Right lobe of liver (tissue), 4 donors: Measurements from ENCODE around the gene AMN1.
"Not testable (repeated sequence)": the region's sequence is repeated elsewhere in the genome, so short reads cannot be mapped to it uniquely, and the experiment has no call there.

Experiments used
- POLR2A ChIP-seq: fragments of 450-650 bp; IDR thresholded peaks from one replicate; pipeline ENCODE4 v1.6.1; 2017; ENCODE audit warnings: antibody characterized with exemption, mild to moderate bottlenecking
- TF ChIP-seq, protein P1 (sequence below), 4 donors: fragments of 200-600 bp in 3 of 4; fragments of 450-650 bp in 1 of 4; IDR thresholded peaks; one replicate each; pipeline versions ENCODE4 v1.5.1 to v1.8.0; 2016 to 2022; ENCODE audit warnings: antibody characterized with exemption in 4 of 4, mild to moderate bottlenecking in 2 of 4
- donor health status: DM: no; HTN: no; CAD: no.
- donor health status: DM: no; HTN: no; CAD: no.
- donor health status: DM: no; HTN: yes; CAD: no.

DNA sequence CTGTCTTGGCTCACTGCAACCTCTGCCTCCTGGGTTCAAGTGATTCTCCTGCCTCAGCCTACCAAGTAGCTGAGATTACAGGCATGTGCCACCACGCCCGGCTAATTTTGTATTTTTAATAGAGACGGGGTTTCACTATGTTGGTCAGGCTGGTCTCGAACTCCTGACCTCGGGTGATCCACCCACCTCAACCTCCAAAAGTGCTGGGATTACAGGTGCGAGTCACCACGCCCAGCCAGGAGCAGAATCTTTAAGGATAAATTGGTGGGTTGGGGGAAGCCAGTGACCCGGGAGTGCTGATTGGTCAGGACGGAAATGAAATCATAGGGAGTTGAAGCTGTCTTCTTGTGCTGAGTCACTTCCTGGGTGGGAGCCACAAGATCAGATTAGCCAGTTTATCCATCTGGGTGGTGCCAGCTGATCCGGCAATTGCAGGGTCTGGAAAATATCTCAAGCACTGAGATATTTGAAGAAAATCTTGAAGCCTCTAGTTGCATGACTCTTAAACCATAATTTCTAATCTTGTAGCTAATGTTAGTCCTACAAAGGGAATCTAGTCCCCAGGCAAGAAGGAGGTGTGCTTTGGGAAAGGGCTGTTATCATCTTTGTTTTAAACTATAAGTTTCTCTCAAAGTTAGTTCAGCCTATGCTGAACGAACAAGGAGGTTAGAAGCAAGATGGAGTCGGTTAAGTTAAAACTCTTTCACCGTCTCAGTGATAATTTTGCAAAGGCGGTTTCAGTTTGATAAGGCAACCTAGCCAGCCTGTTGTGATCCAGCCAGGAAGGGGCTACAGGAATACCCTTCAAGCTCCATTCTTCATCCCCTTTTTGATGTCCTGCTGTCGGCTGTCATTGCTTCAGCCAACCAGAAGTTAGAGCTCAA lies 5.0 kb upstream of the AMN1 start:
- TF ChIP-seq POLR2A, result not testable (repeated sequence)
- TF ChIP-seq, protein P1, sequence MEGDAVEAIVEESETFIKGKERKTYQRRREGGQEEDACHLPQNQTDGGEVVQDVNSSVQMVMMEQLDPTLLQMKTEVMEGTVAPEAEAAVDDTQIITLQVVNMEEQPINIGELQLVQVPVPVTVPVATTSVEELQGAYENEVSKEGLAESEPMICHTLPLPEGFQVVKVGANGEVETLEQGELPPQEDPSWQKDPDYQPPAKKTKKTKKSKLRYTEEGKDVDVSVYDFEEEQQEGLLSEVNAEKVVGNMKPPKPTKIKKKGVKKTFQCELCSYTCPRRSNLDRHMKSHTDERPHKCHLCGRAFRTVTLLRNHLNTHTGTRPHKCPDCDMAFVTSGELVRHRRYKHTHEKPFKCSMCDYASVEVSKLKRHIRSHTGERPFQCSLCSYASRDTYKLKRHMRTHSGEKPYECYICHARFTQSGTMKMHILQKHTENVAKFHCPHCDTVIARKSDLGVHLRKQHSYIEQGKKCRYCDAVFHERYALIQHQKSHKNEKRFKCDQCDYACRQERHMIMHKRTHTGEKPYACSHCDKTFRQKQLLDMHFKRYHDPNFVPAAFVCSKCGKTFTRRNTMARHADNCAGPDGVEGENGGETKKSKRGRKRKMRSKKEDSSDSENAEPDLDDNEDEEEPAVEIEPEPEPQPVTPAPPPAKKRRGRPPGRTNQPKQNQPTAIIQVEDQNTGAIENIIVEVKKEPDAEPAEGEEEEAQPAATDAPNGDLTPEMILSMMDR (IDR thresholded peaks at IDR 0.05), result not testable (repeated sequence)
